Prostate gland (tissue), 2 donors: ENCODE data around the gene PLPPR1. TPM values are rescaled to one million over a fixed set of nuclear protein-coding genes. Genes with fewer than 3 reads are reported as not detected.

Experiments
- DNase-seq: peaks from one replicate; pipeline ENCODE4 v3.0.0-alpha.2; 2019; ENCODE audit warnings: low spot score
- H3K27ac ChIP-seq, 2 donors: fragments of 200-600 bp; sonication (generic); 2 replicates each; pipeline ENCODE4 v1.5.1; 2017 to 2019
- H3K27me3 ChIP-seq: fragments of 200-600 bp; sonication (generic); replicated peaks from 2 replicates; pipeline ENCODE4 v1.5.1; 2019; ENCODE audit not compliant: insufficient read depth
- H3K36me3 ChIP-seq, 2 donors: fragments of 200-600 bp; sonication (generic); 1 replicate in 1 of 2; 2 replicates in 1 of 2; pipeline versions ENCODE4 v1.5.1 to v1.8.1; 2017 to 2019
- H3K4me1 ChIP-seq: fragments of 200-600 bp; sonication (generic); replicated peaks from 2 replicates; pipeline ENCODE4 v1.5.1; 2019
- H3K4me3 ChIP-seq, 2 donors: fragments of 200-600 bp; sonication (generic); 2 replicates each; pipeline ENCODE4 v1.5.1; 2017 to 2019
- H3K9me3 ChIP-seq: fragments of 200-600 bp; sonication (generic); 2 replicates; pipeline ENCODE4 v1.5.1; 2017
- POLR2A ChIP-seq: fragments of 450-650 bp; IDR thresholded peaks from one replicate; pipeline ENCODE4 v1.6.1; 2016; ENCODE audit warnings: antibody characterized with exemption, mild to moderate bottlenecking
- POLR2AphosphoS5 ChIP-seq: sonication (generic); formaldehyde crosslinking; IDR thresholded peaks from one replicate; pipeline ENCODE4 v1.6.1; 2017; ENCODE audit warnings: antibody characterized with exemption
- WGBS: methylation state at CpG from one replicate; pipeline ENCODE4 v1.1.5; 2018; 5-methylcytosine and 5-hydroxymethylcytosine counted together
- intact Hi-C: fragments of 100-400 bp; cut with DNase I; formaldehyde crosslinking; loops from one replicate; pipeline ENCODE4 v1.14.2; 2022
- total RNA-seq, 2 donors: library from RNA; depleted of rRNA; stranded (reverse); fragments of >200 nt; gene quantifications; one replicate each; pipeline ENCODE4 v1.1.0, GENCODE V29; 2016
- TF ChIP-seq, protein P1 (sequence below), 4 experiments: fragments of 200-600 bp in 2 of 4; fragments of 450-650 bp in 2 of 4; sonication (generic) in 2 of 4; IDR thresholded peaks; 1 replicate in 3 of 4; 2 replicates in 1 of 4; pipeline ENCODE4 v1.5.1; 2016 to 2019; ENCODE audit warnings: antibody characterized with exemption in 4 of 4, mild to moderate bottlenecking in 2 of 4, moderate library complexity in 2 of 4

The PLPPR1 gene
- total RNA-seq, result 1 to 10 TPM in 1 of 2 donors, not detected in 1; 2.8 TPM

DNA sequence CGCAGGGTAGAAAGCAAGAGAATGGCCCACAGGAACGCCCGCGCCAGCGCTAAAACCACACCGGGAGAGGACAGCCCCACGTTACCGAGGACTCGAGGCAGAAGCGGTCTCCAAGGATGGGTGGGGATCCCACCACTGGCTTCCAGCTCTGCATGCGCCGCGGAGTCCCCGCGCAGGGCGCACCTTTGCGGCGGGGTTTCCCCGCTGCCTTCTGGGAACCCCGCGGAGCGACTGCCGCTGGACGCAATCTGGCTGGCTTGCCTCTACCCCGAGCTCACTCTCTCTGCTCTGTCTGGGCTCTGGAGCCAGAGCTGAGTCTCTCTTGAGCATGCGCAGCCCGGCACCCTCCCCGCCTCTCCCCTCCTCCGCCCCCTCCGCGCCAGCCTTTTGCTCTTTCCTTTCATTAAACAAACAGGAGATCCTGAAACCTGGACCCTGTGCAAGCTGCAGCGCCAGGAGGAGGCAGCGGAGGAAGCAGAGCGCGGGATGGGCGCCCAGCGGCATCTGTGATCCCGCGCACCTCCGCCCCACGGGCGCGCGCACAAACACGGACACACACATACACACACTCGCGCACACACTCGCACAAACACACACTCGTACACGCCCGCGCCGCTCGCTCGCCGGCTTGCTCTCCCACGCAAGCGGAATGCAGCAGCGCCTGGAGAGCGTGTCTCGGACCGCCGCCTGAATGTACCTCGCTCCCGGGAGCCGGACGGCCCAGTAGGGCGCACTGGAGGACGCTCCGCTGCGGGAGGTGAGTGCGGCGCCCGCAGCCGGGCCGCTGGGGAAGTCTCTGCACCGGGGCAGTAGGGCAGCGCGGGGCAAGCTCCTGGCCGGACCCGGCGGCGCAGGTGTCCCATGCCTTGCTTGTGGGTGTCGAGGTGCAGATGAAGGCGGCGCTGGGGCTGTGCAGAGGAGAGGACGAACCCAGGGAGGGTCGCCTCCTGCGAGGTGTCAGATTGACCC, at the start of gene PLPPR1:
TSS of gene PLPPR1 (plus strand) at position 382 of the 969 bp plus-strand sequence.
- DNase-seq, result peak; percentile 57

DNA sequence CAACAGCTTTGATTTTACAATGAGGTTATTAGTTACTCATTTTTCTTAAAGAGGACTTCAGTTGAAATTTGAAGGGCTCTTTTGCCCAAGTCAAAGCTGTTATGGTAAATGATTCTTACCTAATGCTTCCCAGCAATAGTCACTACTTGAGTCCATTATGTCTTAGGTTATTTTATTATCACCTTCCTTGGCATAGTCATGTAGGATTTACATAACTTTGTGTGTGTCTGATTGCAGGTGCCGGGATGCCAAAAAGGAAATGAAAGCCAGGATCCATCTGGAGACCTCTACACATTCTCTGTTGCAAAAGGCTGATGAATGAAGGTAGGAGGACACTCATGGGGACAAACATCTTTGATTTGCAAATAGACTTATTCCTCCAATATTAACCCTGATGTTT, 38.8 kb upstream of the PLPPR1 start:
- DNase-seq, result no peak
- no peaks in the 10 kb centered on the region for H3K27me3 ChIP-seq
- WGBS, result 33% methylated on average over 1 of the region's 1 CpG
- no peaks in the 10 kb centered on the region for H3K9me3 ChIP-seq
- no peak overlapping the region for H3K27ac ChIP-seq
- no peaks in the 10 kb centered on the region for H3K36me3 ChIP-seq
- TF ChIP-seq POLR2AphosphoS5 (no peak), POLR2A (no peak)
- TF ChIP-seq, protein P1, sequence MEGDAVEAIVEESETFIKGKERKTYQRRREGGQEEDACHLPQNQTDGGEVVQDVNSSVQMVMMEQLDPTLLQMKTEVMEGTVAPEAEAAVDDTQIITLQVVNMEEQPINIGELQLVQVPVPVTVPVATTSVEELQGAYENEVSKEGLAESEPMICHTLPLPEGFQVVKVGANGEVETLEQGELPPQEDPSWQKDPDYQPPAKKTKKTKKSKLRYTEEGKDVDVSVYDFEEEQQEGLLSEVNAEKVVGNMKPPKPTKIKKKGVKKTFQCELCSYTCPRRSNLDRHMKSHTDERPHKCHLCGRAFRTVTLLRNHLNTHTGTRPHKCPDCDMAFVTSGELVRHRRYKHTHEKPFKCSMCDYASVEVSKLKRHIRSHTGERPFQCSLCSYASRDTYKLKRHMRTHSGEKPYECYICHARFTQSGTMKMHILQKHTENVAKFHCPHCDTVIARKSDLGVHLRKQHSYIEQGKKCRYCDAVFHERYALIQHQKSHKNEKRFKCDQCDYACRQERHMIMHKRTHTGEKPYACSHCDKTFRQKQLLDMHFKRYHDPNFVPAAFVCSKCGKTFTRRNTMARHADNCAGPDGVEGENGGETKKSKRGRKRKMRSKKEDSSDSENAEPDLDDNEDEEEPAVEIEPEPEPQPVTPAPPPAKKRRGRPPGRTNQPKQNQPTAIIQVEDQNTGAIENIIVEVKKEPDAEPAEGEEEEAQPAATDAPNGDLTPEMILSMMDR (IDR thresholded peaks at IDR 0.05), result no peak
- intact Hi-C loops, result no loop called here
- no peaks in the 10 kb centered on the region for H3K4me1 ChIP-seq
- H3K4me3 ChIP-seq, result no peak overlapping the region

More for the DNA sequence above, at the start of gene PLPPR1:
- Histone ChIP-seq H3K36me3 (no peaks in the 10 kb centered on the region), H3K27me3 (no peaks in the 10 kb centered on the region), H3K4me1 (no peaks in the 10 kb centered on the region), H3K9me3 (no peaks in the 10 kb centered on the region), H3K4me3 (peak within 1 kb of the TSS; percentile 38 to 43), H3K27ac (peak within 1 kb of the TSS in 1 of 2 donors; percentile 44)
- intact Hi-C loops, result no loop called here
- TF ChIP-seq POLR2AphosphoS5 (no peak), POLR2A (no peak)
- TF ChIP-seq, protein P1 (IDR thresholded peaks at IDR 0.05), result no peak
- WGBS, result under 1% methylated on average over 59 of the region's 89 CpGs

DNA sequence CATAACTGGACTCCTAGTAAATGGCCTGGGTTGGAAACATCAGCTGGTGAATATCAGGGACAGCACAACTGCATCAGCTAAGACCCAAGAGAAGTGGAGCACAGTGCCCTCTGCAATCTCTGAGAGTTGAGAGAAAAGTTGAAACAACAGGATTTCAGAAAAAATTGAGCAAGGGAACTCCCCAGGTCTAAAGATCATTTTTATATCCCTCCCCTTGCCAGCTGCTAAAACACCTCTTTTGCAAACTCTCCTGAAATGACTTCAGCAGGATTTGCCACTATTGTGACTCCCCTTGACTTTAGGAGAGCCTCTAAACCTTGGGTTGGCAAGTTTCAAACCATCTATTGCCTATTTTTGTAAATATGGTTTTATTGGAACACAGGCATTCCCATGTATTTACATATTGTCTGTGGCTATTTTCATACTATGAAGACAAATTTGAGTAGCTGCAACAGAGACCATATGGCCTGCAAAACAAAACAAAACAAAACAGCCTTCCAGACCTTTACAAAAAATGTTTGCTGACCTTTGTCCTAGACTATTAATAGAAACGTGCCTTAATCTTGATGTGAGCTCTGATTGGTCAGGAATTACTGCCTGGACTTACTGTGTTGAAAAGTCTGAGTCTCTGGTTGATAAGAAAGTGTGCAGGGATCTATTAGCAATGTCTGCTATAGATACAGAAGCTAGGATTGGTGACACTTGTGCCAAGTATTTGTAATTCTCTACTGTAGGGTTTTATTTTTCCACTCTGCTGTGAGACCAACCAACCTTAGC, 37.7 kb upstream of the PLPPR1 start:
- intact Hi-C loops, result no loop called here
- Histone ChIP-seq H3K36me3 (no peaks in the 10 kb centered on the region), H3K4me3 (no peak overlapping the region), H3K9me3 (no peaks in the 10 kb centered on the region), H3K27me3 (no peaks in the 10 kb centered on the region), H3K4me1 (no peaks in the 10 kb centered on the region), H3K27ac (no peak overlapping the region)
- no peak for DNase-seq
- TF ChIP-seq, protein P1 (IDR thresholded peaks at IDR 0.05), result no peak
- TF ChIP-seq POLR2A (no peak), POLR2AphosphoS5 (no peak)
- 14% methylated on average over 1 of the region's 1 CpG for WGBS

- Histone ChIP-seq H3K27me3 (no peaks in the 10 kb centered on the region), H3K4me1 (no peaks in the 10 kb centered on the region), H3K4me3 (no peak overlapping the region), H3K36me3 (no peaks in the 10 kb centered on the region), H3K9me3 (no peaks in the 10 kb centered on the region), H3K27ac (no peak overlapping the region)
- TF ChIP-seq, protein P1 (IDR thresholded peaks at IDR 0.05), result no peak
- TF ChIP-seq POLR2AphosphoS5 (no peak), POLR2A (no peak)
- 92% methylated on average over 1 of the region's 1 CpG for WGBS
- intact Hi-C loops, result no loop called here
- DNase-seq, result no peak
These were observed 35.9 kb upstream of the PLPPR1 start for GRCh38 chr9:100992632-100993031.
